HUES64 (cell line): ENCODE results near the gene ALDH5A1.

ENCODE experiments used
- H3K27ac ChIP-seq: 2 replicates; pipeline ENCODE4 v1.7.0; 2013; ENCODE audit warnings: low read depth, low read length, inconsistent platforms
- H3K27me3 ChIP-seq: 2 replicates; pipeline ENCODE4 v1.6.1; 2013; ENCODE audit warnings: mild to moderate bottlenecking, low read length; ENCODE audit not compliant: insufficient read depth
- H3K36me3 ChIP-seq: 2 replicates; pipeline ENCODE4 v1.6.1; 2013; ENCODE audit warnings: mild to moderate bottlenecking, low read length; ENCODE audit not compliant: insufficient read depth
- H3K4me1 ChIP-seq: 2 replicates; pipeline ENCODE4 v1.6.1; 2013; ENCODE audit warnings: mild to moderate bottlenecking, low read length, moderate library complexity; ENCODE audit not compliant: insufficient read depth
- H3K4me3 ChIP-seq: 2 replicates; pipeline ENCODE4 v1.5.1; 2013; ENCODE audit warnings: mild to moderate bottlenecking, low read length, moderate library complexity
- H3K9ac ChIP-seq: 2 replicates; pipeline ENCODE4 v1.6.1; 2013; ENCODE audit warnings: mild to moderate bottlenecking, low read depth, low read length
- H3K9me3 ChIP-seq: 2 replicates; pipeline ENCODE4 v1.6.1; 2013; ENCODE audit warnings: low read depth, low read length; ENCODE audit not compliant: insufficient read depth
- WGBS: fragments of 150-250, 120-280 bp; methylation state at CpG from one replicate; pipeline ENCODE4 v1.1.7; 2013; ENCODE audit warnings: missing lambda C conversion rate; 5-methylcytosine and 5-hydroxymethylcytosine counted together

The ALDH5A1 gene

GRCh38 chr6:24534329-24534728 lies 39.6 kb downstream of the ALDH5A1 start:
- H3K36me3 ChIP-seq, result no peaks in the 10 kb centered on the region
- H3K4me1 ChIP-seq, result no peaks in the 10 kb centered on the region
- no peak overlapping the region for H3K27ac ChIP-seq
- H3K9me3 ChIP-seq, result no peaks in the 10 kb centered on the region
- WGBS, result 91% methylated on average over 5 of the region's 5 CpGs
- H3K4me3 ChIP-seq, result no peak overlapping the region
- no peaks in the 10 kb centered on the region for H3K27me3 ChIP-seq
- H3K9ac ChIP-seq, result no peak overlapping the region

DNA sequence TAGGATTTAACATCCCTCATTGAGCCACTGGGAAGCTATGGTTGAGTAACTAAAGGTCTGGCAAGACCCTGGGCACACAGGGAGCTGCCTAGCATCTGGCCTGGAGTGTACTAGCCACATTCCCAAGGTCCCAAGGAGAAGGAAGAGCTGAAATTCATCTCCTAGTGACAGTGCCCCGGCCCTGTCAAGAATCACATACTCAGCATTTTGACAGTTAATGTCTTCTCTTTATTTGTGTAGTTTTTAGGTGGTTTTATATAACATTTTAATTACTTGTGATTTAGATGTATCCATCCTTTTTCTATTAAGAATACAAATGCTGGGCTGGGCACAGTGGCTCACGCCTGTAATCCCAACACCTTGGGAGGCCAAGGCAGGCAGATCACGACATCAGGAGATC lies 40.4 kb downstream of the ALDH5A1 start:
- H3K27me3 ChIP-seq, result no peaks in the 10 kb centered on the region
- H3K4me3 ChIP-seq, result no peak overlapping the region
- no peaks in the 10 kb centered on the region for H3K9me3 ChIP-seq
- no peaks in the 10 kb centered on the region for H3K4me1 ChIP-seq
- no peak overlapping the region for H3K27ac ChIP-seq
- H3K9ac ChIP-seq, result no peak overlapping the region
- H3K36me3 ChIP-seq, result no peaks in the 10 kb centered on the region
- 94% methylated on average over 2 of the region's 3 CpGs for WGBS

DNA sequence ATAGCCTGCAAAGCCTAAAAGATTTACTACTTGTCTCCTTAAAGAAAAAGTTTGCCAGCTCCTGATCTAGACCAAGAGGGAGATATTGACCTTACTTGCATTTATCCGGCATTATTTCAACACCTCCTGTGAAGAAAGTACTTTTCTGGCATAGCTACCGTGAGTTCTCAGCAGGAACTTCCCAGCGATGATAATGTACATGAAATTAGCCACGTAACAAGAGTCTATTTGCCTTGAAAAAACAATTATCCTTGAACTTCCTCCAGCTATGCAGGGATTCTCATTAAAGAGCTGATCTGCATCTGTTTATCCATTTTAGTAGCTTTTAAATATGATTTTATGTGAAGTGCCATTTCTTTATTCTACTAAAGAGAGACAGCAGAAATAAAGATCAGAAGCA lies 41.7 kb downstream of the ALDH5A1 start:
- no peak overlapping the region for H3K9ac ChIP-seq
- H3K9me3 ChIP-seq, result no peaks in the 10 kb centered on the region
- 88% methylated on average over 4 of the region's 4 CpGs for WGBS
- no peak overlapping the region for H3K27ac ChIP-seq
- no peaks in the 10 kb centered on the region for H3K4me1 ChIP-seq
- no peaks in the 10 kb centered on the region for H3K36me3 ChIP-seq
- H3K4me3 ChIP-seq, result no peak overlapping the region
- no peaks in the 10 kb centered on the region for H3K27me3 ChIP-seq

DNA sequence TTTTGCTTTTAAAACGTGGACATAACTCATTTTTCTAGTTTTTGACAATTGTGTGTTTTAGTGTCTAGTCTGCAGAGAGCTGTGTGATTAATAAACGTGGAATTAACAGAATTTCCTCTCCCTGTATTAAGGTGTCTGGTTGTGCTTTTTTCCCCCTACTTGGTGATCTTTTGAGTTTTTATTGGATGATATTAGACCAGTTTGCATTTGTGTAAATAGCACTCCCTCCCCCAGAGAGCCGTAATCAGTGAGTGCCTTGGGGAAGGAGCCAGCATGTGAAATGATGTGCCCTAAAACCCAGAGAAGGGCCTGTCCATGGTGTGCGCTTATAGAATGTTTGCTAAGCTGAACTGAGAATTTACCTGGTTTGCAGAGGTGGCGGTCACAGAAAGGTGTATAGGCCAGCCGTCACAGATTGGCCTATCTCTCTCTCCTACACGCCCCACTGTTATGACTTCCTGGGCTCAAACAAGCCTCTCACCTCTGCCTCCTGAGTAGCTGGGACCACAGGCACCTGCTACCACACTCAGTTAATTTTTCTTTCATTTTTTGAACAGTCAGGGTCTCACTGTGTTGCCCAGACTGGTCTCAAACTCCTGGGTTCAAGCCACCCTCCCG lies 42.4 kb downstream of the ALDH5A1 start:
- Histone ChIP-seq H3K36me3 (no peaks in the 10 kb centered on the region), H3K27ac (no peak overlapping the region), H3K9ac (no peak overlapping the region), H3K27me3 (no peaks in the 10 kb centered on the region), H3K9me3 (no peaks in the 10 kb centered on the region), H3K4me1 (no peaks in the 10 kb centered on the region), H3K4me3 (no peak overlapping the region)
- WGBS, result 93% methylated on average over 8 of the region's 8 CpGs

DNA sequence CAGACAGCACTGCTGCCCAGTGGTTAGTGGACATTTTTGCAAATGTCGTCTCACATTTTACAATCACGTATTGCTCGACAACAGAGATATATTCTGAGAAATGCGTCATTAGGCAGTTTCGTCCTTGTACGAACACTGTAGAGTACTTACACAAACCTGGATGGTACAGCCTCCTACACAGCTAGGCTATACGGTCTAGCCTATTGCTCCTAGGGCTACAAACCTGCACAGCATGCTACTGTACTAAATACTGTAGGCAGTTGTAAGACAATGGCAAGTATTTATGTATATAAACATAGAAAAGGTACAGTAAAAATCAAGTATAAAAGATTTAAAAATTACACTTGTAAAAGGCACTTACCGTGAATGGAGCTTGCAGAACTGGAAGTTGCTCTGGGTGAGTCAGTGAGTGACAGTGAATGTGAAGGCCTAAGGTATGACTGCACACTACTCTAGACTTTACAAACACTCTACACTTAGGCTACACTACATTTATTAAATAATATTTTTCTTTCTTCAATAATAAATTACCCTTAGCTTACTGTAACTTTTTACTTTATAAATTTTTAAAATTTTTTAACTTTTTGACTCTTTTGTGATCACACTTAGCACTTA lies 43.1 kb downstream of the ALDH5A1 start:
- Histone ChIP-seq H3K9ac (no peak overlapping the region), H3K4me1 (no peaks in the 10 kb centered on the region), H3K36me3 (no peaks in the 10 kb centered on the region), H3K27ac (no peak overlapping the region), H3K4me3 (no peak overlapping the region), H3K27me3 (no peaks in the 10 kb centered on the region), H3K9me3 (no peaks in the 10 kb centered on the region)
- 94% methylated on average over 7 of the region's 8 CpGs for WGBS

DNA sequence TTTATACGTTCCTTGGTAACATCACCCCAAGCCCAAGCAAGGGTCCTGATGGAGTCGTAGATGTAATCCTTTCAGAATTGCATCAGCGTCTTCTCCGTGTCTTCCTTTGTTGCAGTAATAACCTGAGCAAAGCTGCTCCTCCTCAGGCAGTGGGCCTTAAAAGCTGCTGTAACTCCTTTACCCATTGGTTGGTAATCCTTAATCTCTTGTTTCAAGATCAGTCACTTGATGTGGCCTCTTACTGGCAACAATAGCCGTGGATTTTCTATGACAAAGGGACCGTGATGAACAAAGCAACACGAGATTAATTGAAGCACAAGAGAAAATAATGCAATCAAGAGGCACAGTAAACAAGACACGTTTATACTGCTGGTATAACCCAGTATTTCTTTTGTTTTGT lies 44.6 kb downstream of the ALDH5A1 start:
- H3K27me3 ChIP-seq, result no peaks in the 10 kb centered on the region
- H3K4me3 ChIP-seq, result no peak overlapping the region
- H3K9me3 ChIP-seq, result no peaks in the 10 kb centered on the region
- H3K36me3 ChIP-seq, result no peaks in the 10 kb centered on the region
- H3K9ac ChIP-seq, result no peak overlapping the region
- 89% methylated on average over 8 of the region's 8 CpGs for WGBS
- no peak overlapping the region for H3K27ac ChIP-seq
- no peaks in the 10 kb centered on the region for H3K4me1 ChIP-seq

- Histone ChIP-seq H3K27me3 (no peaks in the 10 kb centered on the region), H3K9me3 (no peaks in the 10 kb centered on the region), H3K4me1 (no peaks in the 10 kb centered on the region), H3K9ac (no peak overlapping the region), H3K27ac (no peak overlapping the region), H3K36me3 (no peaks in the 10 kb centered on the region), H3K4me3 (no peak overlapping the region)
- WGBS, result 96% methylated on average over 2 of the region's 3 CpGs
These were observed 45.4 kb downstream of the ALDH5A1 start for GRCh38 chr6:24540197-24540596.

- H3K4me3 ChIP-seq, result no peak overlapping the region
- H3K9me3 ChIP-seq, result no peaks in the 10 kb centered on the region
- H3K27ac ChIP-seq, result no peak overlapping the region
- 92% methylated on average over 4 of the region's 4 CpGs for WGBS
- H3K36me3 ChIP-seq, result no peaks in the 10 kb centered on the region
- no peak overlapping the region for H3K9ac ChIP-seq
- H3K27me3 ChIP-seq, result no peaks in the 10 kb centered on the region
- H3K4me1 ChIP-seq, result no peaks in the 10 kb centered on the region
These were observed 48.9 kb downstream of the ALDH5A1 start for GRCh38 chr6:24543683-24544082.

DNA sequence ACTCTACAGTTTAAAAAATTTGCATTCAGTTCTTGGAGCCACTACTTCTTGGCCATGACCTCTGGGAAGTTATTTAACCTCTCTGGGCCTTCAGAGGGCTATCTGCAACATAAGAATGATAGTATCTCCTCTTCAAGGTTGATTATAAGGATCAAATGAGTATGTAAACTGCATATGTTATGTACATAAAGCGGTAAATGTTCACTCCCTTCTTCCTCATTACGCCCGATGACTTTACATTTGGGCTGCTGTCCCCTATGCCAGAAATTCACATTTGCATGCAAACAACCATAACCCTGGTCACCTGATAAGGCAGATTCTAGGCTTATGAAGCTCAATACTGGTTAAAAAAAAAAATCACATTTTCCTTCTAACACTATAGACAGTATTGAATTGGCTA lies 50.4 kb downstream of the ALDH5A1 start:
- no peaks in the 10 kb centered on the region for H3K4me1 ChIP-seq
- H3K27me3 ChIP-seq, result no peaks in the 10 kb centered on the region
- no peak overlapping the region for H3K9ac ChIP-seq
- H3K27ac ChIP-seq, result no peak overlapping the region
- no peaks in the 10 kb centered on the region for H3K36me3 ChIP-seq
- 96% methylated on average over 3 of the region's 3 CpGs for WGBS
- no peak overlapping the region for H3K4me3 ChIP-seq
- no peaks in the 10 kb centered on the region for H3K9me3 ChIP-seq

GRCh38 chr6:24545691-24546090 lies 50.9 kb downstream of the ALDH5A1 start:
- Histone ChIP-seq H3K9me3 (no peaks in the 10 kb centered on the region), H3K4me3 (no peak overlapping the region), H3K27me3 (no peaks in the 10 kb centered on the region), H3K4me1 (no peaks in the 10 kb centered on the region), H3K36me3 (no peaks in the 10 kb centered on the region), H3K27ac (no peak overlapping the region), H3K9ac (no peak overlapping the region)
- 97% methylated on average over 3 of the region's 3 CpGs for WGBS

DNA sequence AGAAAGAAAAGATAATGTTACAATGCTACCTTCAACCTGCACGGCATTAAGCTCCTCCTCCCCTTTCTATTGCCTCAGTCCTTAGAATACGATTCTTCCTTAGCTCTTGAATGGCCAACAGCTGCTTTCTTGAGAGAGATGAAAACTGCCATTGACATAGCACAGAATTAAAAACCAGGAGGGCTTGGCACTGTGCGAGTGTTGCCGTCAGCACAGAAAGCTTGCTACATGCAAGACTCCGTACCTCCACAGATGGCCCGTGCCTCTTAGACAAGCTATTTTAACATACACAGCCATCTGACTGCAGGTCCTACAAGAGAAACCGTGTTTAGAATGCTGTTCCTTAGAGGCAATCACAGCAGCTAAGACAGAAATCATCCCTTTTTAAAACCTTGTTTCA lies 51.7 kb downstream of the ALDH5A1 start:
- WGBS, result 81% methylated on average over 7 of the region's 7 CpGs

GRCh38 chr6:24547243-24547642 lies 52.5 kb downstream of the ALDH5A1 start:
- H3K4me1 ChIP-seq, result no peaks in the 10 kb centered on the region
- no peak overlapping the region for H3K9ac ChIP-seq
- WGBS, result 23% methylated on average over 12 of the region's 12 CpGs
- no peak overlapping the region for H3K27ac ChIP-seq
- H3K9me3 ChIP-seq, result no peaks in the 10 kb centered on the region
- no peaks in the 10 kb centered on the region for H3K36me3 ChIP-seq
- no peaks in the 10 kb centered on the region for H3K27me3 ChIP-seq
- H3K4me3 ChIP-seq, result no peak overlapping the region

More for the DNA sequence above, 51.7 kb downstream of the ALDH5A1 start:
- H3K4me1 ChIP-seq, result no peaks in the 10 kb centered on the region
- no peak overlapping the region for H3K9ac ChIP-seq
- no peaks in the 10 kb centered on the region for H3K27me3 ChIP-seq
- no peaks in the 10 kb centered on the region for H3K9me3 ChIP-seq
- H3K4me3 ChIP-seq, result no peak overlapping the region
- H3K27ac ChIP-seq, result no peak overlapping the region
- no peaks in the 10 kb centered on the region for H3K36me3 ChIP-seq
